ENCODE results near the gene ADRB2.
"Not testable (repeated sequence)": the region's sequence is repeated elsewhere in the genome, so short reads cannot be mapped to it uniquely, and the experiment has no call there.

The ADRB2 gene

DNA sequence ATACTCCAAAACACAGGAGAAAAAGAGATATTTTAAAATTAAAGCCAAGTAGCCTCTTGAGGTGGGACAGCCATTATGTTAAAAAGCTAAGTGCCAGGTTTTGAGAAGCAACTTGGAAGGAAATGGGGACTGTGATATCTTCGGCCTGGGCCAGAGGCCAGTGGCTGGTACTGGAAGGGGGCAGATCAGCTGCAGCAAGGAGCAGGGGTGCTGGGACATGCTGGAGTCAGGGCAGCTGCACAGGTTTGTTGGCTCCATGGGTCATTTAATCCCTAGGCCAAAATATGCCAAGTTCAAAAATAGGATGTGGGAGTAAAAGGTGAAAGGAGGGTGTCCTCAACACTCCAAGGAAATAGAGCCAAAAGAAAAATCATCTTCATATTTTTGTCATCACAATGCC is 30.0 kb downstream of the ADRB2 start:
- no peak for DNase-seq

GRCh38 chr5:148857474-148857873 is 31.1 kb downstream of the ADRB2 start:
- no peak for DNase-seq

DNA sequence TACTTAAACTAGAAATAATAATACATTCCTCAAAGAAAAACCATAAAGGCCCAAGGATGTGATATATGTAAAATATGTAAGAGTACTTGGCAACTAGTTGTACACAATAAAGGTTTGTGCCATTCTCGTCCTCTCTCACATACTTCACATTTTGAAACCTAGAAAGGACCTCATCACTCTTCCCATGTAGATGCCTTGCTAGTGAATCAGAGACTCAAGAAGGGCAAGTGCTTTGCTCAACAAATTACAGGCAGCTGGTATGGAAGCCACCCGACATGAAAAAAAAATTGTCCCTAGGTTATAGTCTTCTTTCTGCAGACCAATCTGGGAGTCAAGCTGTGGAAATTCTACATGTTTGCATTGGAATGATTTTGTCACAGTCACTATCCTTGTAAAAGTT is 31.7 kb downstream of the ADRB2 start:
- DNase-seq, result no peak

DNA sequence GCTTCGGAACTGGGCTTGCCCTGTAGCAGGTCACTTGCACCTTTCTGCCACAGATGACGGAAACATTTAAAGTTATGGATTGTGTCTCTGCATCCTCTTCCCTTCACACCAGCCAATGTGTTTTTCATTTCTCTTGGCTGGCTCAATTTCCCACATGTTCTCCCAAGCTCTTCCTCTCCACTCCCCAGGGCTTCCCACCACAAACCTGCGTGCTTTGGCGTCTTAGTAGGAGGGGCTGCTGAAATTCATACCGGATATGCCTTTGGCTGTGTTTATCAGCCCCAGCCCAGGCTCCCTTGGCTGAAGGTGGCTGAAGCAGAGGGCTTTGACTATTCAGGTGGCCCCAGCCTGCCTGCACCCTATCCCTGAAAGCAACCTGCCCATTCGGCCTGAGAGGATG is 32.1 kb downstream of the ADRB2 start:
- DNase-seq, result no peak

DNA sequence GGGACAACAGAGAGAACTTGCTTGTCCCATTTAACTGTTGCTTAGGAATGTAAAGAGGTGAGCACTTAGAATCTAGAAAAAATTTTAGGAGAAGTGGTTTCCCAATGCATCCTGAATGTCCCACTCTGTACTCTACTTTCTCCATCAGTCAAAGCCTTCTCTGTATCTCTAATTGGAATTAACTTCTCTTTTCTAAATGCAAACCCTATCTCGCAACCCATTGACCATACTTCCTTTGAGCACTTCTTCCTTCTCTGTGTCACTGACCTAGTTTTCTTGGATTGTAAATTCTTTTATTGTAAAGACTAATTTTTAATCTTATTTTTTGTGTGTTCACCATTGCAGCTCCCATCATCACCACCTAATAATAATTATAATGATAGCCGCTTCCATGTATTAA is 33.3 kb downstream of the ADRB2 start:
- DNase-seq, result no peak

GRCh38 chr5:148860599-148860998 is 34.2 kb downstream of the ADRB2 start:
- DNase-seq, result no peak

- DNase-seq, result no peak
These were observed 34.7 kb downstream of the ADRB2 start for GRCh38 chr5:148861088-148861487.

DNA sequence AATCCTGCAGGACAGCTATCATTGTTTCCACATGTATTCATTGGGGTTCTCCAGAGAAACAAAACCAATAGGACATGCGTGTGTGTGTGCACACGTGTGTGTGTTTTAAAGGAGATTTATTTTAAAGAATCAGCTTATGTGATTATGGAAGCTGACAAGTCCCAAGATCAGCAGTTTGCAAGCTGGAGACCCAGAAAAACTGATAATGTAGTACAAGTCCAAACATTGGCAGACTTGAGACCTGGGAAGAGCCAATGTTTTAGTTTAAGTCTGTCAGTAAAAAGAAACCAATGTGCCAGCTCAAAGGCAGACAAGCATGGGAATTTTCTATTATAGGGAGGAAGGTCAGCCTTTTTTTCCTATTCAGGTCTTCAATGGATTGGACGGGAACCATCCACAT is 35.3 kb downstream of the ADRB2 start:
- DNase-seq, result no peak

GRCh38 chr5:148864113-148864841 is 37.9 kb downstream of the ADRB2 start:
- no peak for DNase-seq

DNA sequence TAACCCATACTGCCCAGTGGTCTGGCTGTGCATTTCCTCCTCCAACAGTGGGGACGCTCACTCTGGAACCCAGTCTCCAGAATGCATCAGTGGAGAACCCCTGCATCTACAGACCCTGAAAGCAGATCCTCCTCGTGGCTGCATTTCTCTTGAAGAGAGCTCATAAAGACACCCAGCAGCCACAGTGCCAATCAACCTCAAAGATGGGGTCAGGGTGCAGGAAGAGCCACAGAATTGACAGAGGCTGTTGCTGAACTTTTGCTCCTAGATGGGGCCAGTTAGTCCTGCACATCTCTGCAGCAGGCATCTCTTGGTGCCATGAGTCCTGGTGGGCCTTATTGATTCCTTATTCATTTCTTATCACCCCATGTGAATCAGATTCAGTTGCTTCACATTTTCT is 39.6 kb downstream of the ADRB2 start:
- no peak for DNase-seq

- DNase-seq, result no peak
These were observed 46.7 kb downstream of the ADRB2 start for GRCh38 chr5:148873120-148873519.

DNA sequence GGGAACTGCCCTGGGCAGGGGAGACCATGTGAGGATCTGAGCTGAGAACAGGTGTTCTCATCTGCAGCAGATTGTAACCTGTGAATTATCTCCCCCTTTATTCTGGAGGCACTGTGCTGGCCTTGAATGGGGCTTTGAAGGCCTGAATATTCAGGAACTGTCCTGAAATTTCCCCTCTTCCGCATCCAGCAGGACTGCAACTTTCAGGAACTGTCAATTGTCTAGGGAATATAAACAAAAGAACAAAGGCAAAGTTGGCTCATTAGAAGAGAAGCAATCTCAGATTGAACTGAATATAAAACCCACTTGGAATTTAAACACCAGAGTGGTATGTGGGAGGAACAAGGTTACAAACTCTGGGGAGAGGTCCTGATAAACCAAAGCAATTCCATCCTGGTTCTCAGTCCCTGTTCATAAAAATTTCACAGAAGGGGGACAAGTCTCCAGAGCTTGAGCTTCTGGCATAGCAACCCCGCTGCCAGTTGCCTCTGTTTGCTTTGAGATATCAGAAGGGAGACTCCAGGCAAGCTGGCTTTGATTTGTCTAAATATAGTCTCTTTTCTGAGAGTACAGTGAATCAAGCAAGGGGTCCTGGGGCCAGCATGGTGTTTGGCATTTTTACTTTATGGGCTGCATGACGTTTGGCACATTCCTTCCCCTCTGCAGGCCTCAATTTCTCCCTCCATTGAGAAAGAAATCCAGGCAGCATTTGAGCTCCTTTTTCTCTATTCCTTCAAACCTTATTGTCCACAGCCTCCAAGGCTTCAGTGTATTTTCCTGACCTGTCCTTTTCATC is 47.5 kb downstream of the ADRB2 start:
- no peak for DNase-seq

GRCh38 chr5:148875205-148875875 is 48.9 kb downstream of the ADRB2 start:
- no peak for DNase-seq

- not testable (repeated sequence) for DNase-seq
These were observed 51.0 kb downstream of the ADRB2 start for GRCh38 chr5:148877436-148877835.
